HEK293T (cell line): ENCODE measurements around the gene SIPA1L3.

ENCODE experiments used
- ARNT ChIP-seq: fragments of 450-650 bp; IDR thresholded peaks from 2 replicates; pipeline ENCODE4 v1.6.1; 2017; ENCODE audit warnings: mild to moderate bottlenecking
- BHLHE40 ChIP-seq: fragments of 450-650 bp; IDR thresholded peaks from 2 replicates; pipeline ENCODE4 v1.6.1; 2016; ENCODE audit warnings: mild to moderate bottlenecking, moderate library complexity, borderline replicate concordance
- CTBP1 ChIP-seq: fragments of 450-650 bp; IDR thresholded peaks from 2 replicates; pipeline ENCODE4 v1.6.1; 2016; ENCODE audit warnings: borderline replicate concordance
- FOXA1 ChIP-seq: fragments of 450-650 bp; IDR thresholded peaks from 2 replicates; pipeline ENCODE4 v1.6.1; 2016; ENCODE audit warnings: mild to moderate bottlenecking
- FOXK2 ChIP-seq: fragments of 450-650 bp; IDR thresholded peaks from 2 replicates; pipeline ENCODE4 v1.6.1; 2016; ENCODE audit warnings: mild to moderate bottlenecking
- L3MBTL2 ChIP-seq: fragments of 450-650 bp; conservative IDR thresholded peaks from 2 replicates; pipeline ENCODE4 v1.6.1; 2016; ENCODE audit warnings: mild to moderate bottlenecking
- LEF1 ChIP-seq: fragments of 450-650 bp; IDR thresholded peaks from 2 replicates; pipeline ENCODE4 v1.6.1; 2017; ENCODE audit warnings: mild to moderate bottlenecking, borderline replicate concordance
- NFRKB ChIP-seq: fragments of 450-650 bp; IDR thresholded peaks from 2 replicates; pipeline ENCODE4 v1.6.1; 2016; ENCODE audit warnings: mild to moderate bottlenecking, moderate library complexity
- SUZ12 ChIP-seq: fragments of 450-650 bp; IDR thresholded peaks from 2 replicates; pipeline ENCODE4 v1.6.1; 2016; ENCODE audit warnings: mild to moderate bottlenecking
- TARDBP ChIP-seq: fragments of 450-650 bp; IDR thresholded peaks from 2 replicates; pipeline ENCODE4 v1.6.1; 2016
- ZNF384 ChIP-seq: fragments of 450-650 bp; IDR thresholded peaks from 2 replicates; pipeline ENCODE4 v1.6.1; 2016
- TF ChIP-seq, protein P1 (sequence below): fragments of 450-650 bp; IDR thresholded peaks from 2 replicates; pipeline ENCODE4 v1.6.1; 2016

DNA sequence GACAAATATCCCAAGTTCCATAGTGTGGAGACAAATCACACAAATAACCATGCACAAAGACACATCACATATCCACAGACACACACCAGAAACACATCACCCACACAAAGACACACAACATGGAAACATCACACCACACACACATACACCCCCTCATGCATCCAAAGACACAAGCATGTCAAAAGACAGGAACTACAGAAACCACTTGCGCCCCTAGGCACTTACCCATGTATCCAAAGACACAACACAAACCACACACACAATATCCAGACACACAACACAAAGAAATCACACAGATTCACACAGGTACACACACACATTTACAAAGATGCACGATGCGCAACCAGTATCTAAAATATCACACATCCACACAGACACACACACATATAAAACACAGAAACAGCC lies 316.1 kb downstream of the SIPA1L3 start:
- TF ChIP-seq LEF1 (no peak), L3MBTL2 (no peak), ZNF384 (no peak), TARDBP (no peak), FOXK2 (no peak), SUZ12 (no peak), BHLHE40 (no peak), NFRKB (no peak), CTBP1 (no peak), FOXA1 (no peak), ARNT (no peak)
- TF ChIP-seq, protein P1, sequence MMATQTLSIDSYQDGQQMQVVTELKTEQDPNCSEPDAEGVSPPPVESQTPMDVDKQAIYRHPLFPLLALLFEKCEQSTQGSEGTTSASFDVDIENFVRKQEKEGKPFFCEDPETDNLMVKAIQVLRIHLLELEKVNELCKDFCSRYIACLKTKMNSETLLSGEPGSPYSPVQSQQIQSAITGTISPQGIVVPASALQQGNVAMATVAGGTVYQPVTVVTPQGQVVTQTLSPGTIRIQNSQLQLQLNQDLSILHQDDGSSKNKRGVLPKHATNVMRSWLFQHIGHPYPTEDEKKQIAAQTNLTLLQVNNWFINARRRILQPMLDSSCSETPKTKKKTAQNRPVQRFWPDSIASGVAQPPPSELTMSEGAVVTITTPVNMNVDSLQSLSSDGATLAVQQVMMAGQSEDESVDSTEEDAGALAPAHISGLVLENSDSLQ = no peak
